Endothelial cell of umbilical vein (primary cell): ENCODE results near the gene OLFM1. TPM values are rescaled to one million over a fixed set of nuclear protein-coding genes. Genes with fewer than 3 reads are reported as not detected.
"Not testable (repeated sequence)": the region's sequence is repeated elsewhere in the genome, so short reads cannot be mapped to it uniquely, and the experiment has no call there.

Experiments
- BruUV-seq: library from RNA; stranded (reverse); fragments of 400-500 nt; replicated peaks from 2 replicates; lab custom pipeline; 2021; lab: Mats Ljungman, UMichigan
- CTCF ChIA-PET: fragments of 300-600, 350-600 bp; sonication (Branson Sonifier 250); formaldehyde crosslinking; loops from one replicate; lab custom pipeline; 2021; ENCODE audit warnings: antibody characterized with exemption, inconsistent platforms; lab: Charles Lee
- POLR2A ChIA-PET: fragments of 300-600, 350-600 bp; sonication (Branson Sonifier 250); formaldehyde crosslinking; loops from one replicate; lab custom pipeline; 2021; ENCODE audit warnings: antibody characterized with exemption, inconsistent platforms; lab: Charles Lee
- DNase-seq: peaks from one replicate; pipeline ENCODE4 v3.0.0-alpha.2; 2011; ENCODE audit warnings: low read depth, low spot score
- FAIRE-seq: peaks from 2 replicates; lab custom pipeline; 2011; peaks lifted over from hg19 to GRCh38; lab: Jason Lieb, UNC
- H2AFZ ChIP-seq: 2 replicates; pipeline ENCODE4 v1.6.0; 2012; ENCODE audit warnings: low read depth, low read length, control low read depth, inconsistent platforms
- H3K27ac ChIP-seq: 2 replicates; pipeline ENCODE4 v1.5.1; 2011; ENCODE audit warnings: low read depth, mild to moderate bottlenecking, control low read depth, low read length, moderate library complexity; ENCODE audit not compliant: insufficient read depth
- H3K27me3 ChIP-seq, 2 experiments: 2 replicates each; pipeline versions ENCODE4 v1.6.0 to v1.6.1; 2011; ENCODE audit warnings: low read length in 2 of 2, mixed read lengths in 1 of 2; ENCODE audit not compliant: control insufficient read depth in 2 of 2, insufficient read depth in 2 of 2
- H3K36me3 ChIP-seq, 2 experiments: 2 replicates in 1 of 2; 3 replicates in 1 of 2; pipeline ENCODE4 v1.5.1; 2011; ENCODE audit warnings: low read length in 2 of 2, mild to moderate bottlenecking in 1 of 2, moderate library complexity in 1 of 2; ENCODE audit not compliant: control insufficient read depth in 2 of 2, insufficient read depth in 2 of 2; ENCODE audit errors: extremely low read depth in 1 of 2
- H3K4me1 ChIP-seq: 3 replicates; pipeline ENCODE4 v1.5.1; 2011; ENCODE audit warnings: mild to moderate bottlenecking, low read length; ENCODE audit not compliant: control insufficient read depth, insufficient read depth; ENCODE audit errors: extremely low read depth
- H3K4me2 ChIP-seq: 2 replicates; pipeline ENCODE4 v1.6.1; 2011; ENCODE audit warnings: low read length, control low read depth, mixed read lengths; ENCODE audit not compliant: insufficient read depth
- H3K4me3 ChIP-seq, 3 experiments: fragments of 200-600 bp in 1 of 3; sonication (generic), shearing (Covaris generic) in 1 of 3; replicated peaks in 1 of 3; 2 replicates each; pipeline ENCODE4 v1.5.1; 2011 to 2016; ENCODE audit warnings: control low read depth in 3 of 3, low read length in 3 of 3, mild to moderate bottlenecking in 2 of 3, inconsistent platforms in 1 of 3, low read depth in 1 of 3, moderate library complexity in 1 of 3; ENCODE audit not compliant: insufficient read depth in 1 of 3
- H3K79me2 ChIP-seq: 2 replicates; pipeline ENCODE4 v1.6.0; 2012; ENCODE audit warnings: low read length, inconsistent platforms; ENCODE audit not compliant: control insufficient read depth, insufficient read depth
- H3K9ac ChIP-seq: replicated peaks from 2 replicates; pipeline ENCODE3; 2011; ENCODE audit warnings: low read length, control low read depth; ENCODE audit not compliant: insufficient read depth; ENCODE audit errors: extremely low read depth
- H3K9me1 ChIP-seq: replicated peaks from 3 replicates; pipeline ENCODE4 v1.6.0; 2011; ENCODE audit warnings: mild to moderate bottlenecking, low read length; ENCODE audit not compliant: control insufficient read depth, insufficient read depth; ENCODE audit errors: extremely low read depth
- H3K9me3 ChIP-seq: replicated peaks from 2 replicates; pipeline ENCODE4 v1.5.1; 2012; ENCODE audit warnings: low read length, inconsistent platforms; ENCODE audit not compliant: control insufficient read depth, insufficient read depth
- H4K20me1 ChIP-seq: replicated peaks from 2 replicates; pipeline ENCODE3; 2011; ENCODE audit warnings: mild to moderate bottlenecking, low read length; ENCODE audit not compliant: control insufficient read depth, insufficient read depth; ENCODE audit errors: extremely low read depth
- JUN ChIP-seq: IDR thresholded peaks from 2 replicates; pipeline ENCODE4 v1.6.1; 2011; ENCODE audit warnings: borderline replicate concordance, low read depth; ENCODE audit not compliant: insufficient read length, insufficient read depth
- POLR2A ChIP-seq: IDR thresholded peaks from 2 replicates; pipeline ENCODE4 v1.6.1; 2012; ENCODE audit warnings: low read depth, mild to moderate bottlenecking, control low read depth, low read length
- dilution Hi-C: fragments of 300-500 bp; cut with MboI; formaldehyde crosslinking; loops from one replicate; pipeline ENCODE4 v1.15.0; 2019; ENCODE audit warnings: low sequenced_read_pairs; ENCODE audit not compliant: extremely low pct_ligation_motif_present
- intact Hi-C: fragments of 100-400 bp; cut with micrococcal nuclease; formaldehyde crosslinking; loops from one replicate; pipeline ENCODE4 v1.10.0; 2022
- polyA plus RNA-seq, 4 experiments: library from polyadenylated mRNA; depleted of rRNA in 3 of 4; stranded (reverse) in 3 of 4; unstranded in 1 of 4; fragments of >200 nt; gene quantifications; 2 replicates each; pipeline versions ENCODE4 v1.2.1 to v1.2.3, GENCODE V29; 2011 to 2012; ENCODE audit warnings: missing spikeins in 1 of 4
- total RNA-seq: library from RNA; stranded (reverse); gene quantifications from 2 replicates; pipeline ENCODE4 v1.2.3, GENCODE V29; 2021

The OLFM1 gene
- total and polyA plus RNA-seq, 2 donors (not counting 3 experiments of a cell fraction or from before 2014, with no cell fraction given), result 0.07 to 0.95 TPM

- no peak overlapping the region for H2AFZ ChIP-seq
- H3K27ac ChIP-seq, result no peak overlapping the region
- no peaks in the 10 kb centered on the region for H3K9me3 ChIP-seq
- H3K36me3 ChIP-seq, result no peaks in the 10 kb centered on the region
- no peaks in the 10 kb centered on the region for H4K20me1 ChIP-seq
- H3K9me1 ChIP-seq, result no peaks in the 10 kb centered on the region
- H3K9ac ChIP-seq, result no peak overlapping the region
- peaks cover 0 to under 1% of the 10 kb centered on the region in 2 experiments for H3K27me3 ChIP-seq
- BruUV-seq, result no TSS peak
- intact Hi-C loops (no loop called here), dilution Hi-C loops (no loop called here)
- H3K79me2 ChIP-seq, result no peaks in the 10 kb centered on the region
- no peaks in the 10 kb centered on the region for H3K4me1 ChIP-seq
- DNase-seq, result no peak
- TF ChIP-seq POLR2A (no peak), JUN (no peak)
- no peak for FAIRE-seq
- POLR2A ChIA-PET, result no interaction called here
- H3K4me3 ChIP-seq, result no peak overlapping the region
- no peak overlapping the region for H3K4me2 ChIP-seq
- CTCF ChIA-PET, result no interaction called here
Observed at GRCh38 chr9:135062254-135062653, 25.2 kb upstream of the OLFM1 start.

GRCh38 chr9:135063466-135063865 lies 24.0 kb upstream of the OLFM1 start:
- H3K27ac ChIP-seq, POLR2A ChIA-PET, FAIRE-seq, H3K4me1 ChIP-seq, H2AFZ ChIP-seq, intact Hi-C loops, BruUV-seq, H4K20me1 ChIP-seq, CTCF ChIA-PET, H3K9me3 ChIP-seq, dilution Hi-C loops, H3K4me3 ChIP-seq, H3K4me2 ChIP-seq, H3K9ac ChIP-seq, H3K9me1 ChIP-seq, H3K27me3 ChIP-seq, H3K79me2 ChIP-seq, DNase-seq, H3K36me3 ChIP-seq: not testable (repeated sequence)

GRCh38 chr9:135063888-135064287 lies 23.6 kb upstream of the OLFM1 start:
- H4K20me1 ChIP-seq, H3K4me2 ChIP-seq, BruUV-seq, FAIRE-seq, H3K4me3 ChIP-seq, H3K79me2 ChIP-seq, H3K36me3 ChIP-seq, CTCF ChIA-PET, H2AFZ ChIP-seq, H3K27ac ChIP-seq, POLR2A ChIA-PET, H3K4me1 ChIP-seq, H3K9ac ChIP-seq, H3K9me1 ChIP-seq, intact Hi-C loops, dilution Hi-C loops, H3K27me3 ChIP-seq, DNase-seq, H3K9me3 ChIP-seq: not testable (repeated sequence)
